Measurements from ENCODE around the gene OLFM2. TPM values are rescaled to one million over a fixed set of nuclear protein-coding genes. Genes with fewer than 3 reads are reported as not detected.
"Not testable (repeated sequence)": the region's sequence is repeated elsewhere in the genome, so short reads cannot be mapped to it uniquely, and the experiment has no call there.

The OLFM2 gene
- total RNA-seq, 1 experiment from 2014 or later, result 19.9 TPM

- H3K79me2 ChIP-seq (ENCODE audit: insufficient read depth, low read length); H3K9me2 ChIP-seq (ENCODE audit: insufficient read depth); H3K27me3 ChIP-seq (ENCODE audit: insufficient read depth, low read length); H3K9me3 ChIP-seq (ENCODE audit: control insufficient read depth in 1 of 2, insufficient read depth in 1 of 2, low read depth in 1 of 2, low read length in 2 of 2); BruUV-seq (replicated peaks); ATAC-seq; H3K36me3 ChIP-seq (ENCODE audit: control insufficient read depth in 1 of 2, insufficient read depth in 2 of 2, low read length in 2 of 2); H2AFZ ChIP-seq (ENCODE audit: low read depth, low read length, poor library complexity, severe bottlenecking); RAD21 ChIA-PET (ENCODE audit: low non-redundant PET in 1 of 2, low total read pairs in 2 of 2, uncharacterized antibody in 2 of 2, unreplicated experiment in 2 of 2); H3K9ac ChIP-seq (ENCODE audit: low read length); intact Hi-C loops (cut with micrococcal nuclease); H3K27ac ChIP-seq (ENCODE audit: low read depth, low read length); H4K20me1 ChIP-seq (ENCODE audit: insufficient read depth); H3K4me2 ChIP-seq (ENCODE audit: low read length); DNase-seq (ENCODE audit: low read depth, low spot score); H3K4me3 ChIP-seq (replicated peaks in 1 of 2; ENCODE audit: low read depth in 1 of 2, low read length in 2 of 2): not testable (repeated sequence)
- ChIA-PET CTCF (interaction anchor here (1.7 kb wide), 1 partner anchor 54 kb away, joined by 4 read pairs; no protein-coding TSS in a partner anchor), POLR2A (interaction anchor here (1.4 kb wide), 1 partner anchor 81 kb away, joined by 3 read pairs; no protein-coding TSS in a partner anchor)
- peaks cover 0 to 13% of the 10 kb centered on the region in 2 experiments; a peak in 3 of 4 replicates for H3K4me1 ChIP-seq (ENCODE audit: control insufficient read depth in 1 of 2, insufficient read depth in 2 of 2, low read length in 2 of 2)
Measured at GRCh38 chr19:9946528-9947125, 10.3 kb upstream of the OLFM2 start.

- H3K36me3 ChIP-seq (ENCODE audit: control insufficient read depth in 1 of 2, insufficient read depth in 2 of 2, low read length in 2 of 2), result no peaks in the 10 kb centered on the region
- intact Hi-C loops (cut with micrococcal nuclease), result no loop called here
- ChIA-PET POLR2A (interaction anchor here (0.7 kb wide), 1 partner anchor 344 kb away, joined by 3 read pairs; the partner anchor contains the start of gene ICAM5), CTCF (interaction anchor here (1.7 kb wide), 1 partner anchor 55 kb away, joined by 4 read pairs; no protein-coding TSS in a partner anchor), RAD21 (ENCODE audit: low non-redundant PET in 1 of 2, low total read pairs in 2 of 2, uncharacterized antibody in 2 of 2, unreplicated experiment in 2 of 2) (no interaction called here)
- H3K27me3 ChIP-seq (ENCODE audit: insufficient read depth, low read length), result no peaks in the 10 kb centered on the region
- no peaks in the 10 kb centered on the region for H4K20me1 ChIP-seq (ENCODE audit: insufficient read depth)
- peaks cover 0 to 10% of the 10 kb centered on the region in 2 experiments; a peak in 1 of 4 replicates for H3K9me3 ChIP-seq (ENCODE audit: control insufficient read depth in 1 of 2, insufficient read depth in 1 of 2, low read depth in 1 of 2, low read length in 2 of 2)
- peaks cover 0 to 13% of the 10 kb centered on the region in 2 experiments; a peak in 3 of 4 replicates for H3K4me1 ChIP-seq (ENCODE audit: control insufficient read depth in 1 of 2, insufficient read depth in 2 of 2, low read length in 2 of 2)
- no peak overlapping the region for H3K4me3 ChIP-seq (replicated peaks in 1 of 2; ENCODE audit: low read depth in 1 of 2, low read length in 2 of 2)
- H3K4me2 ChIP-seq (ENCODE audit: low read length), result peak overlapping the region; percentile 48
- peak overlapping the region; percentile 89 for H2AFZ ChIP-seq (ENCODE audit: low read depth, low read length, poor library complexity, severe bottlenecking)
- DNase-seq (ENCODE audit: low read depth, low spot score) (no peak), ATAC-seq (peak; percentile 76)
- 0 out of 2 replicates have a peak overlapping the region, but pooled peaks have one; percentile 16 for H3K9ac ChIP-seq (ENCODE audit: low read length)
- H3K27ac ChIP-seq (ENCODE audit: low read depth, low read length), result no peak overlapping the region
- no peaks in the 10 kb centered on the region for H3K9me2 ChIP-seq (ENCODE audit: insufficient read depth)
- TF ChIP-seq POLR2A (IDR thresholded peaks at IDR 0.05; ENCODE audit: borderline replicate concordance, extremely low read depth, insufficient read depth, insufficient read length), result no peak
- no TSS peak for BruUV-seq (replicated peaks)
- no peaks in the 10 kb centered on the region for H3K79me2 ChIP-seq (ENCODE audit: insufficient read depth, low read length)
Measured at GRCh38 chr19:9945319-9945966, 9.1 kb upstream of the OLFM2 start.
